OCI-LY7 (cell line): ENCODE data around the gene PAWR. TPM values are rescaled to one million over a fixed set of nuclear protein-coding genes. Genes with fewer than 3 reads are reported as not detected.

Source experiments
- BruUV-seq: library from RNA; stranded (reverse); fragments of 400-500 nt; replicated peaks from 2 replicates; lab custom pipeline; 2021; lab: Mats Ljungman, UMichigan
- CTCF ChIA-PET: fragments of 300-600 bp; sonication (Branson Sonifier 250); formaldehyde crosslinking; loops from one replicate; lab custom pipeline; 2022; ENCODE audit warnings: antibody characterized with exemption; ENCODE audit not compliant: unreplicated experiment; lab: Charles Lee
- POLR2A ChIA-PET: fragments of 300-600 bp; sonication (Branson Sonifier 250); formaldehyde crosslinking; loops from one replicate; lab custom pipeline; 2022; ENCODE audit warnings: antibody characterized with exemption; lab: Charles Lee
- DNase-seq: peaks from one replicate; pipeline ENCODE4 v3.0.0-alpha.2; 2015; ENCODE audit warnings: low spot score
- H2AFZ ChIP-seq: fragments of 200-600 bp; sonication (generic), shearing (Covaris generic); 2 replicates; pipeline ENCODE4 v1.6.1; 2014; ENCODE audit warnings: mild to moderate bottlenecking, antibody characterized with exemption, low read length, moderate library complexity
- H3K27ac ChIP-seq: fragments of 200-600 bp; sonication (generic); 2 replicates; pipeline ENCODE4 v1.5.1; 2014; ENCODE audit warnings: mixed run types, low read depth, mild to moderate bottlenecking, moderate library complexity, low read length, inconsistent platforms; ENCODE audit not compliant: poor library complexity, severe bottlenecking
- H3K36me3 ChIP-seq: fragments of 200-600 bp; sonication (generic); 2 replicates; pipeline ENCODE4 v1.6.1; 2014; ENCODE audit warnings: mild to moderate bottlenecking, antibody characterized with exemption, low read length, moderate library complexity, mixed read lengths; ENCODE audit not compliant: insufficient read depth
- H3K4me1 ChIP-seq: fragments of 200-600 bp; sonication (generic); 2 replicates; pipeline ENCODE4 v1.5.1; 2014; ENCODE audit warnings: mild to moderate bottlenecking, low read length; ENCODE audit not compliant: insufficient read depth, poor library complexity, severe bottlenecking
- H3K4me2 ChIP-seq: fragments of 200-600 bp; sonication (generic); 2 replicates; pipeline ENCODE4 v1.6.1; 2014; ENCODE audit warnings: mild to moderate bottlenecking, low read length
- H3K4me3 ChIP-seq: fragments of 200-600 bp; sonication (generic); 2 replicates; pipeline ENCODE4 v1.5.1; 2014; ENCODE audit warnings: mild to moderate bottlenecking, low read depth, low read length; ENCODE audit not compliant: poor library complexity, severe bottlenecking
- H3K79me2 ChIP-seq: fragments of 200-600 bp; sonication (generic); 2 replicates; pipeline ENCODE4 v1.6.1; 2016; ENCODE audit warnings: low read depth, mild to moderate bottlenecking, low read length, moderate library complexity, mixed read lengths; ENCODE audit not compliant: insufficient read depth
- H3K9me2 ChIP-seq: fragments of 200-600 bp; sonication (generic); 2 replicates; pipeline ENCODE4 v1.6.1; 2016; ENCODE audit warnings: mild to moderate bottlenecking, low read length, mixed read lengths; ENCODE audit not compliant: insufficient read depth
- H3K9me3 ChIP-seq: fragments of 200-600 bp; sonication (generic); 2 replicates; pipeline ENCODE4 v1.6.1; 2014; ENCODE audit warnings: mild to moderate bottlenecking, mixed run types, low read length, mixed read lengths
- H4K20me1 ChIP-seq: fragments of 200-600 bp; sonication (generic); 2 replicates; pipeline ENCODE4 v1.6.1; 2014; ENCODE audit warnings: mild to moderate bottlenecking, antibody characterized with exemption, low read length, moderate library complexity, mixed read lengths; ENCODE audit not compliant: insufficient read depth
- EZH2phosphoT487 ChIP-seq: fragments of 200-600 bp; sonication (generic); IDR thresholded peaks from 2 replicates; pipeline ENCODE4 v1.6.1; 2018; ENCODE audit warnings: low read depth, borderline replicate concordance, mild to moderate bottlenecking, mixed run types, antibody characterized with exemption, low read length, moderate library complexity, mixed read lengths
- intact Hi-C: fragments of 100-400 bp; cut with micrococcal nuclease; formaldehyde crosslinking; loops from one replicate; pipeline ENCODE4 v1.10.0; 2022; ENCODE audit not compliant: unreplicated experiment
- total RNA-seq, 2 experiments: library from RNA; depleted of rRNA in 1 of 2; stranded (reverse); fragments of >200 nt in 1 of 2; shearing (Covaris generic) in 1 of 2; gene quantifications; 2 replicates each; pipeline ENCODE4 v1.2.3, GENCODE V29; 2014 to 2022
- TF ChIP-seq, protein P1 (sequence below): fragments of 200-600 bp; sonication (generic); conservative IDR thresholded peaks from 2 replicates; pipeline ENCODE4 v1.5.1; 2014; ENCODE audit warnings: mild to moderate bottlenecking, antibody characterized with exemption, low read length, moderate library complexity, mixed read lengths

PAWR gene
- total RNA-seq, 2 experiments from 2014 or later, result 107 to 186 TPM

DNA sequence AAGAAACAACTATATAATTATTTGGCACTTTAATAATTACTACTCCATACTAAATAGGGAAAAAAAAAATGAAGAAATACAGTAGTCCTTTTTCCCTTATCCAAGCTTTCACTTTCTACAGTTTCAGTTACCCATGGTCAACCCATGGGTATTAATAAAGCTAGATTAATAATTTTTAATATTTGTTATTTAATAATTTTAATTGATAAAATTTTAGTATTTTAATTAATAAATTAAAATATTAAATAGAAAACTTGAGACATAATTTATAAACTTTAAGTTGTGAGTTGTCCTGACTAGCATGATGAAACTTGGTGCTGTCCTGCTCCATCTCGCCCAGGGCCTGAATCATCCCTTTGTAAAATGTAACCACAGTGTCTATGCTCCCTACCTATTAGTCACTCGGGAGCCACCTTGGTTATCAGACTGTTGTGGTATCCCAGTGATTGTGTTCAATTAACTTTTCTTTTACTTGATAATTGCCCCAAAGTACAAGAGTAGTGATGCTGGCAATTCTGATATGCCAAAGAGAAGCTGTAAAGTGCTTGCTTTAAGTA is 71.8 kb downstream of the PAWR start:
- H2AFZ ChIP-seq, result no peak overlapping the region
- H3K4me3 ChIP-seq, result no peak overlapping the region
- no peaks in the 10 kb centered on the region for H3K9me2 ChIP-seq
- no peaks in the 10 kb centered on the region for H3K4me1 ChIP-seq
- H3K79me2 ChIP-seq, result peaks cover 22% of the 10 kb centered on the region
- DNase-seq, result no peak
- no peaks in the 10 kb centered on the region for H3K9me3 ChIP-seq
- H4K20me1 ChIP-seq, result peaks cover 13% of the 10 kb centered on the region; the same call in 1 of the 2 replicates
- H3K27ac ChIP-seq, result no peak overlapping the region
- H3K4me2 ChIP-seq, result no peak overlapping the region
- CTCF ChIA-PET, result no interaction called here
- no TSS peak for BruUV-seq
- no peak for TF ChIP-seq EZH2phosphoT487
- TF ChIP-seq, protein P1, sequence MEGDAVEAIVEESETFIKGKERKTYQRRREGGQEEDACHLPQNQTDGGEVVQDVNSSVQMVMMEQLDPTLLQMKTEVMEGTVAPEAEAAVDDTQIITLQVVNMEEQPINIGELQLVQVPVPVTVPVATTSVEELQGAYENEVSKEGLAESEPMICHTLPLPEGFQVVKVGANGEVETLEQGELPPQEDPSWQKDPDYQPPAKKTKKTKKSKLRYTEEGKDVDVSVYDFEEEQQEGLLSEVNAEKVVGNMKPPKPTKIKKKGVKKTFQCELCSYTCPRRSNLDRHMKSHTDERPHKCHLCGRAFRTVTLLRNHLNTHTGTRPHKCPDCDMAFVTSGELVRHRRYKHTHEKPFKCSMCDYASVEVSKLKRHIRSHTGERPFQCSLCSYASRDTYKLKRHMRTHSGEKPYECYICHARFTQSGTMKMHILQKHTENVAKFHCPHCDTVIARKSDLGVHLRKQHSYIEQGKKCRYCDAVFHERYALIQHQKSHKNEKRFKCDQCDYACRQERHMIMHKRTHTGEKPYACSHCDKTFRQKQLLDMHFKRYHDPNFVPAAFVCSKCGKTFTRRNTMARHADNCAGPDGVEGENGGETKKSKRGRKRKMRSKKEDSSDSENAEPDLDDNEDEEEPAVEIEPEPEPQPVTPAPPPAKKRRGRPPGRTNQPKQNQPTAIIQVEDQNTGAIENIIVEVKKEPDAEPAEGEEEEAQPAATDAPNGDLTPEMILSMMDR, result no peak
- POLR2A ChIA-PET, result interaction anchor here (0.5 to 1.5 kb wide), 4 partner anchors 11 to 369 kb away, joined by 3 to 4 read pairs (median 3); no protein-coding TSS in a partner anchor
- H3K36me3 ChIP-seq, result peaks cover 54% of the 10 kb centered on the region
- intact Hi-C loops, result no loop called here

DNA sequence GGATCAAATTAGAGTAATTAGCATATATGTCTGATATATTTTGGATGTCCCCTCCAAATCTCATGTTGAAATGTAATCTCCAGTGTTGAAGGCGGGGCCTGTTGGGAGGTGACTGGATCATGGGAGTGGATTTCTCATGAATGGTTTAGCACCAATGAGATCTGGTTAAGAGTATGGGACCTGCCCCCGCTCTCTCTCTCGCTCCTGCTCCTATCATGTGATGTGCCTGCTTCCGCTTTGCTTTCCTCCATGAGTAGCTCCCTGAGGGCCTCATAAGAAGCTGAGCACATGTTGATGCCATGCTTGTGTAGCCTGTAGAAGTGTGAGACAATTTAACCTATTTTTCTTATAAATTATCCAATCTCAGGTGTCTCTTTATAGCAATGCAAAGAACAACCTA is 73.1 kb downstream of the PAWR start:
- CTCF ChIA-PET, result no interaction called here
- 0 out of 2 replicates have a peak, but pooled peaks cover 5% of the 10 kb centered on the region for H4K20me1 ChIP-seq
- BruUV-seq, result no TSS peak
- H3K79me2 ChIP-seq, result peaks cover 12% of the 10 kb centered on the region
- POLR2A ChIA-PET, result interaction anchor here (0.8 kb wide), 1 partner anchor 19 kb away, joined by 3 read pairs; no protein-coding TSS in a partner anchor
- no peak for TF ChIP-seq EZH2phosphoT487
- TF ChIP-seq, protein P1, result no peak
- no peak overlapping the region for H3K4me3 ChIP-seq
- no peak overlapping the region for H3K27ac ChIP-seq
- H2AFZ ChIP-seq, result no peak overlapping the region
- H3K4me1 ChIP-seq, result no peaks in the 10 kb centered on the region
- H3K9me3 ChIP-seq, result no peaks in the 10 kb centered on the region
- intact Hi-C loops, result no loop called here
- no peak for DNase-seq
- H3K9me2 ChIP-seq, result no peaks in the 10 kb centered on the region
- peaks cover 61% of the 10 kb centered on the region for H3K36me3 ChIP-seq
- H3K4me2 ChIP-seq, result no peak overlapping the region
